ENCODE measurements around the gene ARCN1. TPM values are rescaled to one million over a fixed set of nuclear protein-coding genes. Genes with fewer than 3 reads are reported as not detected.
"Not testable (repeated sequence)": the region's sequence is repeated elsewhere in the genome, so short reads cannot be mapped to it uniquely, and the experiment has no call there.

ARCN1 gene
- total RNA-seq, 1 donor from 2014 or later: 71.3 TPM

GRCh38 chr11:118537409-118537980 is 34.7 kb upstream of the ARCN1 start:
- FAIRE-seq: no peak
- no peak for DNase-seq (ENCODE audit: low spot score in 2 of 2)

- DNase-seq (ENCODE audit: low spot score in 2 of 2): no peak
- no peak for FAIRE-seq
Observed at GRCh38 chr11:118544010-118544646, 28.1 kb upstream of the ARCN1 start.

- DNase-seq (ENCODE audit: low spot score in 2 of 2): no peak
Observed at GRCh38 chr11:118544647-118545010, 27.6 kb upstream of the ARCN1 start.

GRCh38 chr11:118545533-118545932 is 26.7 kb upstream of the ARCN1 start:
- FAIRE-seq (no peak), DNase-seq (ENCODE audit: low spot score in 2 of 2) (no peak)

More at GRCh38 chr11:118544647-118545010, 27.6 kb upstream of the ARCN1 start:
- FAIRE-seq: no peak

DNA sequence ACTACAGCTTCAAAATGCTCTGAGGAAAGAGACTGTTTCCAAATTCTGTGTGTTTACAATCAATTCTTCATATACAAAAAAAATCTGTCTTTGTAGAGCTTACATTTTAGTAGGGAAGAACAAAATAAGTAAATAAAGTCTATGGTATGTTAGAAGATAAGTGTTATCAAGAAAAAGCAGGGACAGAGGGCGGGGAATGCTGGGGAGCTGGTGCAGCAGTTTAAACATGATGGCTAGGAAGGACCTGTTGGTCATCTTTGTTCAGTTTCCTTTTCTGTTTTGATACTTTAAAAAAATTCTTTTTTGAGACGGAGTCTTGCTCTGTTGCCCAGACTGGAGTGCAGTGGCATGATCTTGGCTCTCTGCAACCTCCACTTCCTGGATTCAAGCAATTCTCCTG is 25.1 kb upstream of the ARCN1 start:
- DNase-seq (ENCODE audit: low spot score in 2 of 2) (no peak), FAIRE-seq (no peak)

DNA sequence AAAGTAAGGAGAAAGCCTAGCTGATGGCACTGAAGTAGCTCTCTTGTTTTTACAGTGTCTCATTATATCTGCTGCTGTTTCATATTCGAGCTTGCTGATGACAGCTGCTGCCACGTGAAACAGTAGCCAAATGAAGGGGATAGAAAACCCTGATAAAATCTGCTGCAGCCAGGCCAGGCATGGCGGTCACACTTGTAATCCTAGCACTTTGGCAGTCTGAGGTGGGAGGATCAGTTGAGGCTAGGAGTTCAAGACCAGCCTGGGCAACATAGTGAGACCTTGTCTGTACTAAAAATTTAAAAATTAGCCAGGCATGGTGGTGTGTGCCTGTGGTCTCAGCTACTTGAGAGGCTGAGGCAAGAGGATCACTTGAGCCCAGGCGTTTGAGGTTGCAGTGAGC is 19.9 kb upstream of the ARCN1 start:
- DNase-seq (ENCODE audit: low spot score in 2 of 2) (no peak), FAIRE-seq (no peak)

GRCh38 chr11:118560806-118561205 is 11.4 kb upstream of the ARCN1 start:
- DNase-seq (ENCODE audit: low spot score in 2 of 2) (no peak), FAIRE-seq (no peak)

- peak in 1 of 2 donors; percentile 31 for DNase-seq (ENCODE audit: low spot score in 2 of 2)
- FAIRE-seq: no peak
Observed at GRCh38 chr11:118565051-118565450, 7.2 kb upstream of the ARCN1 start.

GRCh38 chr11:118569670-118570069 is 2.5 kb upstream of the ARCN1 start:
- FAIRE-seq: no peak
- DNase-seq (ENCODE audit: low spot score in 2 of 2): no peak

DNA sequence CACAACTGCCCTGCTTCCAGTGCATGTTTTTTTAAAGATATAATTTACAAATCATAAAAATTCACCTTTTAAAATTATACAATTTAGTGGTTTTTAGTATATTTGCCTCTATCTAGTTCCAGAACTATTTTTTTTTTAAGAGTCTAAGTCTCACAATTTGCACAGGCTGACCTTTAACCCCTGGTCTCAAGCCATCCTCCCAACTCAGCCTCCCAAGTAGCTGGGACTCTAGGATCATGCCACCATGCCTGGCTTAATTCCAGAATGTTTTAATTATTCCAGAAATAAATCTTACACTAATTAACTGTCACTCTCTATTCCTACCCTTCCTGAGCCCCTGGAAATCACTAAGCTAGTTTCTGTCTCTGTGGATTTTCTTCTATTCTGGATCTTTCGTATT is 1.4 kb upstream of the ARCN1 start:
- FAIRE-seq (no peak), DNase-seq (ENCODE audit: low spot score in 2 of 2) (no peak)

GRCh38 chr11:118571701-118572060 is 528 bp upstream of the ARCN1 start:
- DNase-seq (ENCODE audit: low spot score in 2 of 2); FAIRE-seq: not testable (repeated sequence)

DNA sequence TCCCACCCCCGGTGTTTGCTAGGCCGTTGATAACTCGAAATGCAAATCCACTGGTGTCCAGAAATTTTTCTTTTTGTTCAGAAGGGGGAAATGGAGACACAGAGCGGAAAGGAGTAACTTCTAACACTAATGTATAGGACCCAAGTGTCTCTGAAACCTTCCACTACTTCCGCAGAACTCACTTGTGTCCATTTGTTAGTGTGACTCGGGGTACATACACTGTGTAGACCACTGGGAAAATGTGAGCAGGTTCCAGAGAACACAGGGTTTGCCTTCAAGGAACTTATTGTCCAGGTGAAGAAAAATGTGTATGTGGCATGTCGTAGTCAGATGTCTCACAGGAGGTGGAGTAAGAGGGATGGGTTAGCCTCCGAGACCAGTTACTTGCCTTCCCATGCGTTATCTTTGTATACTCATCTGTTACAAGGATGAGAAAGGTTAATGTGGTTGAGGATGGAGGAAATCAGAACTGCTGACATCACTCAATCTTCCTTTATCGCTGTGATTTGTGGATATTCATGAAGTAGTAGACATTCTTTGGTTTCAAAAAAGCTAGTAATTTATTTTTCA is 857 bp downstream of the ARCN1 start:
- FAIRE-seq (no peak), DNase-seq (ENCODE audit: low spot score in 2 of 2) (no peak)

GRCh38 chr11:118574636-118575035 is 2.4 kb downstream of the ARCN1 start:
- no peak for DNase-seq (ENCODE audit: low spot score in 2 of 2)
- no peak for FAIRE-seq

- DNase-seq (ENCODE audit: low spot score in 2 of 2); FAIRE-seq: not testable (repeated sequence)
Observed at GRCh38 chr11:118577995-118578394, 5.8 kb downstream of the ARCN1 start.

DNA sequence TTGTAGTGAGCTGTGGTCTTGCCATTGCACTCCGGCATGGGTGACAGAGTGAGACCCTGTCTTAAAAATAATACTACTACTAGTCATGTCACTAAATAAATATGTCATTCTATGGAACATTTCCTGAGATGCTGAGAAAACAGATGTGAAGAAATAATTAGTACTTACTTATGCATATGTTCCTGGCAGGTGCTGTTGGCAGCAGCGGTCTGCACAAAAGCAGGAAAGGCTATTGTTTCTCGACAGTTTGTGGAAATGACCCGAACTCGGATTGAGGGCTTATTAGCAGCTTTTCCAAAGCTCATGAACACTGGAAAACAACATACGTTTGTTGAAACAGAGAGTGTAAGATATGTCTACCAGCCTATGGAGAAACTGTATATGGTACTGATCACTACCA is 8.8 kb downstream of the ARCN1 start:
- no peak for FAIRE-seq

GRCh38 chr11:118587952-118588351 is 15.7 kb downstream of the ARCN1 start:
- DNase-seq (ENCODE audit: low spot score in 2 of 2): no peak
- FAIRE-seq: no peak

More for the DNA sequence above, 8.8 kb downstream of the ARCN1 start:
- DNase-seq (ENCODE audit: low spot score in 2 of 2): no peak

DNA sequence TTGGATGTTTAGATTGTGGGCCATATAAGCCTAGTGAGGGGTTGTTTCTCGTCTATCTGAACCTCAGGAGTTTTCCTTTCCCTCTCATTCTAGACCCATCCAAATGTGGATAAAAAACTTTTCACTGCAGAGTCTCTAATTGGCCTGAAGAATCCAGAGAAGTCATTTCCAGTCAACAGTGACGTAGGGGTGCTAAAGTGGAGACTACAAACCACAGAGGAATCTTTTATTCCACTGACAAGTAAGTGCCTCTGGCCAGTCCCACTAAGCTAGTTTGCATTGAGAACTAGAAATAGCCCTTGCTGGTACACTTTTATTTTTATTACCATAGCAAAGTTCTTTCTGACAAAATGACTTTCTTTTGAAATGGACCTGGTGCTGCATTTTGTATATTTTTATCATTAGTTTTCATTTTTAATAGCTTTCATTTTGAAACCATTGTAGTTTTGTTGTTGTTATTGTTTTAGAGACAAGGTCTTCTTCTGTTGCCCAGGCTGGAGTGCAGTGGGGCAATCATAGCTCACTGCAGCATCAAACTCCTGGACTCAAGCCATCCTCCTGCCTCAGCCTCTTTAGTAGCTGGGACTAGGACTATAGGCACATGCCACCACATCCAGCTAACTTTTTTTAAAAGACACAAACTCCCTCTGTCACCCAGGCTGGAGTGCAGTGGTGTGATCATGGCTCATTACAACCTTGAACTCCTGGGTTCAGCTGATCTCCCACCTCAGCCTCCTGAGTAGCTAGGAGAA is 20.6 kb downstream of the ARCN1 start:
- peak in 1 of 2 donors; percentile 20 for DNase-seq (ENCODE audit: low spot score in 2 of 2)
- no peak for FAIRE-seq

GRCh38 chr11:118594984-118595383 is 22.8 kb downstream of the ARCN1 start:
- not testable (repeated sequence) for FAIRE-seq
- DNase-seq (ENCODE audit: low spot score in 2 of 2): peak in 1 of 2 donors; percentile 37

DNA sequence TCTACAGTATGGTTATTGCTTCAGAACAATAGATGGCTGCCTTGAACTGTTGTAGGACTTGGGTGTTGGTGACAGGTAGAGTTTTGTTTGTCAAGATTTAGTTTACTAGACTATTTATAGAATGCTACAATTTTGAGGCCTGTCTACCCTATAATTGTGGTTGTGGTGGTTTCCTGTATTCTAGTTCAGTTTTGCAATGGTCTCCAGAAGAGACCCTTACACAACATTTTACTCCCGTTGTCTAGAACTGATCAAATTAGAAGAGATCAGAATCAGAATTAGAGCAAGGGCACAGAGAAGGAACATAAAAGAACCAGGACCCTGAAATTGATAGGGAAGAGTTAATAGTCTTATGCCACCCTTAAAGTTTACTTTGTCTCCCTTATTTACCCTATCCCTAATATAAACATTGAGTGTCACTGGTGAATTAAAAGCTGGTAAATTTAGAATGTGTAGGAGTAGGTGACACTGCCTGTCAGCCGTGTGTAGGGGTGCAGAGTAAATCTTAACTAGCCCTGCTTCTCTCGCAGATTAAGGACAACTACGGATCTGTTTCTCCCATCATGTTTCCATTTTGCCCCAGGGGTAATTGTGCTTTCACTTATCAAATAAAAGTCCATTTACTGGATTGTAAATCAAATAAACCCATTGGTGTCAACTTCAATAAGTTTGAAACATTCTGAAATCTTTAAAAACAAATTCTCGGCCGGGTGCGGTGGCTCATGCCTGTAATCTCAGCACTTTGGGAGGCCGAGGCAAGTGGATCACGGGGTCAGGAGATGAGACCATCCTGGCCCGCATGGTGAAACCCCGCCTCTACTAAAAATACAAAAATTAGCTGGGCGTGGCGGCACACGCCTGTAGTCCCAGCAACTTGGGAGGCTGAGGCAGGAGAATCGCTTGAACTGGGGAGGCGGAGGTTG is 24.3 kb downstream of the ARCN1 start:
- DNase-seq (ENCODE audit: low spot score in 2 of 2) (no peak), FAIRE-seq (no peak)

DNA sequence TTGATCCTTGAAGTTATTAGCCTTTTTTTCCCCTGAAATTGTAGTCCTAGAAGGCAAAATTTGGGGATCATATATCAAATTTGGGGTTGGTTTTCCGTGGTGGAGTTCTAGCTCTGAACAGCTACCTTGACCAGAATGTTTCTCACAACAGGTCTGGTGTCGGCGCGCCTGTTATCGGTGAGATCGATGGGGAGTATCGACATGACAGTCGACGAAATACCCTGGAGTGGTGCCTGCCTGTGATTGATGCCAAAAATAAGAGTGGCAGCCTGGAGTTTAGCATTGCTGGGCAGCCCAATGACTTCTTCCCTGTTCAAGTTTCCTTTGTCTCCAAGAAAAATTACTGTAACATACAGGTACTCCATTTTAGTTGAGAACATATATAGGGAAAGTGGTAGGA is 25.3 kb downstream of the ARCN1 start:
- no peak for DNase-seq (ENCODE audit: low spot score in 2 of 2)

More for the DNA sequence above, 25.3 kb downstream of the ARCN1 start:
- FAIRE-seq: no peak

Data from frontal cortex (tissue), 4 donors.